Chondrocyte (in vitro differentiated cells): ENCODE results near the gene PAK5. TPM values are rescaled to one million over a fixed set of nuclear protein-coding genes. Genes with fewer than 3 reads are reported as not detected.
"Not testable (repeated sequence)": the region's sequence is repeated elsewhere in the genome, so short reads cannot be mapped to it uniquely, and the experiment has no call there.

Source experiments
- DNase-seq: peaks from one replicate; pipeline ENCODE4 v3.0.0; 2021; ENCODE audit warnings: mixed read lengths, low spot score
- H3K27ac Mint-ChIP-seq: one replicate; pipeline ENCODE4 v1.8.0; 2021; ENCODE audit warnings: mild to moderate bottlenecking, moderate library complexity, mixed read lengths; ENCODE audit not compliant: unreplicated experiment
- H3K27me3 Mint-ChIP-seq: 2 replicates; pipeline ENCODE4 v1.8.0; 2021; ENCODE audit warnings: low read depth, mixed read lengths
- H3K36me3 Mint-ChIP-seq: 2 replicates; pipeline ENCODE4 v1.8.0; 2021; ENCODE audit warnings: low read depth, mixed read lengths
- H3K4me1 Mint-ChIP-seq: 2 replicates; pipeline ENCODE4 v1.8.0; 2021; ENCODE audit warnings: low read depth, mild to moderate bottlenecking, mixed read lengths
- H3K4me3 Mint-ChIP-seq: one replicate; pipeline ENCODE4 v1.8.0; 2021; ENCODE audit warnings: mild to moderate bottlenecking, moderate library complexity, mixed read lengths; ENCODE audit not compliant: unreplicated experiment
- H3K9me3 Mint-ChIP-seq: 2 replicates; pipeline ENCODE4 v1.8.0; 2021; ENCODE audit warnings: low read depth, mixed read lengths
- total RNA-seq: library from RNA; stranded (reverse); gene quantifications from 3 replicates; pipeline ENCODE4 v1.2.1, GENCODE V29; 2021
- TF ChIP-seq, protein P1 (sequence below): fragments of 200-600 bp; sonication (generic); IDR thresholded peaks from 2 replicates; pipeline ENCODE4 v1.5.0; 2021; ENCODE audit warnings: antibody characterized with exemption, mild to moderate bottlenecking, moderate library complexity

Gene PAK5
- total RNA-seq, 1 donor from 2014 or later, result not detected

DNA sequence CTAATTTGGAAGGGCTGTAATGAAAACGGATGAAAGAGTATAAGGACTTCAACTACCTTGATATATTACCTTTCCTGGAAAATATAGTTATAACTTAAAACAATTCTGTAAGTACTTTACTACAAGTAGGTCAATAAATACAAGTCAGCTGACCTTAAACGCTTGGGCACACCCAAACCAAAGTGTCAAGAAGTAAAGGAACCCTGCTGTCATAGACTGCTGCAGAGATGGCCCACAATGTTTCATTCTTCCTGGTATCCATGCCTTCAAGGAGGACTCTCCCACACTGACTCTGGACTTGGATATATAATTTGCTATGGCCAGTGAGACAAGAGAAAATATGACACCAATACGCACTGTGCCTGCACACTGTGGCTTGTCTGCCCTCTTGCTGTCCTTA lies 192.5 kb downstream of the PAK5 start:
- no peak for DNase-seq
- Mint-ChIP-seq H3K27me3 (peaks cover 6% of the 10 kb centered on the region), H3K27ac (no peak overlapping the region), H3K4me3 (no peak overlapping the region), H3K36me3 (no peaks in the 10 kb centered on the region), H3K9me3 (peaks cover 3% of the 10 kb centered on the region), H3K4me1 (no peaks in the 10 kb centered on the region)
- TF ChIP-seq, protein P1, sequence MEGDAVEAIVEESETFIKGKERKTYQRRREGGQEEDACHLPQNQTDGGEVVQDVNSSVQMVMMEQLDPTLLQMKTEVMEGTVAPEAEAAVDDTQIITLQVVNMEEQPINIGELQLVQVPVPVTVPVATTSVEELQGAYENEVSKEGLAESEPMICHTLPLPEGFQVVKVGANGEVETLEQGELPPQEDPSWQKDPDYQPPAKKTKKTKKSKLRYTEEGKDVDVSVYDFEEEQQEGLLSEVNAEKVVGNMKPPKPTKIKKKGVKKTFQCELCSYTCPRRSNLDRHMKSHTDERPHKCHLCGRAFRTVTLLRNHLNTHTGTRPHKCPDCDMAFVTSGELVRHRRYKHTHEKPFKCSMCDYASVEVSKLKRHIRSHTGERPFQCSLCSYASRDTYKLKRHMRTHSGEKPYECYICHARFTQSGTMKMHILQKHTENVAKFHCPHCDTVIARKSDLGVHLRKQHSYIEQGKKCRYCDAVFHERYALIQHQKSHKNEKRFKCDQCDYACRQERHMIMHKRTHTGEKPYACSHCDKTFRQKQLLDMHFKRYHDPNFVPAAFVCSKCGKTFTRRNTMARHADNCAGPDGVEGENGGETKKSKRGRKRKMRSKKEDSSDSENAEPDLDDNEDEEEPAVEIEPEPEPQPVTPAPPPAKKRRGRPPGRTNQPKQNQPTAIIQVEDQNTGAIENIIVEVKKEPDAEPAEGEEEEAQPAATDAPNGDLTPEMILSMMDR, result no peak

DNA sequence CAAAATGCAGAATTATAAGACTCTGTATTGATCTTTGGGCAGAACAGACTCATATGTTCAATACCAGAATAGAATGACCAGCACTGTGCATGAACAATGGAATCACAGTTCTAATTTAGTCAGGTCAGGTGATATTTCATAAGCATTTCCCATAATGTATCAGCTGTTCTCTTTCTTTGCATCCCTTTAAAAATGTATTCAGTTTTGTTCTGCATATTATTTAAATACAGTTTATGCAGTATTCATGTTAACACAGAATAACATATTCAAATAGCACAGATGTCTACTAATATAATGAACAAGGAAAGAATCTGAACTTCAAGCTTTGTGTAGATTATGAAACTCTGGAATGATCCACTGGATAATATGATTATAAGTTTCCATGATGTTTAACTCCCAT lies 196.0 kb downstream of the PAK5 start:
- Mint-ChIP-seq H3K27ac (no peak overlapping the region), H3K9me3 (peaks cover 3% of the 10 kb centered on the region), H3K36me3 (no peaks in the 10 kb centered on the region), H3K27me3 (peaks cover 7% of the 10 kb centered on the region), H3K4me1 (no peaks in the 10 kb centered on the region), H3K4me3 (no peak overlapping the region)
- TF ChIP-seq, protein P1, result no peak
- DNase-seq, result no peak

GRCh38 chr20:9641499-9642000 lies 197.3 kb downstream of the PAK5 start:
- H3K36me3 Mint-ChIP-seq, H3K27me3 Mint-ChIP-seq, H3K4me1 Mint-ChIP-seq, DNase-seq, H3K9me3 Mint-ChIP-seq, H3K27ac Mint-ChIP-seq, H3K4me3 Mint-ChIP-seq: not testable (repeated sequence)

DNA sequence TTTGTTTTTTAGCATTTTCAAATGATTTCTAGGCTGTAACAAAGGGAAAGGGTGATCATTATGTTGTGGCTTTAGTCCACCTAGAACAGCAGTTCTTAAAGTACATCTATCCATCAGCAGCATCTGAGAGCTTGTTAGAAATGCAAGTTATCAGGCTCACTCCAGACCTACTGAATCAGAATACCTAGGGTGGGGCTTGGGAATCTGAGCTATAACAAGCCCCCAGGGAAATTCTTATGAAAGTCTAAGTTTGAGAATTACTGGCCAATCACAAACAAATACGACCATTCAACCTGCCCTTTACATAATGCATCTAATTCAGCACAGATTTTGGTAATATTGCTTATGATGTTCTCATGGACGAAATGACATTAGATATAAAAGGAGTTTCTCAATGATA lies 201.0 kb downstream of the PAK5 start:
- Mint-ChIP-seq H3K4me1 (no peaks in the 10 kb centered on the region), H3K27ac (no peak overlapping the region), H3K9me3 (no peaks in the 10 kb centered on the region), H3K4me3 (no peak overlapping the region), H3K27me3 (peaks cover 21% of the 10 kb centered on the region), H3K36me3 (no peaks in the 10 kb centered on the region)
- DNase-seq, result no peak
- TF ChIP-seq, protein P1, result no peak

GRCh38 chr20:9635750-9636149 lies 203.1 kb downstream of the PAK5 start:
- Mint-ChIP-seq H3K4me1 (no peaks in the 10 kb centered on the region), H3K9me3 (no peaks in the 10 kb centered on the region), H3K27me3 (peaks cover 28% of the 10 kb centered on the region), H3K27ac (no peak overlapping the region), H3K36me3 (no peaks in the 10 kb centered on the region), H3K4me3 (no peak overlapping the region)
- DNase-seq, result no peak
- TF ChIP-seq, protein P1, result no peak

DNA sequence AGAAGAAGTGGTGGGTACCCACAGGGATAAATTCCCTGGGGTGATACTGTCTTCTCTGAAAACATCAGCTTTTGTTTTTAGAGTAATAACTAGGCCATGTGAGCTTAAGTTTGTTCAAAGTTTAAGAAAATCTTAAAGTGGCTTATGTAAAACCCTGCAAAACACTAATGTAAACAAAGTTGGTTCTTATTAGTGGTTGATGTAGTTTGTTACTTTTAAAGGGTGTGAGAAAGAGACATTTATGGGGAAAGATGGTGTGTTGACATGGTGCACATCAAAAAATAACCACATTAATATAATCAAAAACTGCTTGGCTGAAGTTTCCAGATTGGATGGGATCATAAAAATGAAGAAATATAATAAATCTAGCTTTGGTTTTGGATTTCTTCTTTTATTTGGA lies 204.5 kb downstream of the PAK5 start:
- no peak for DNase-seq
- TF ChIP-seq, protein P1, result no peak
- H3K27ac Mint-ChIP-seq, result no peak overlapping the region
- no peaks in the 10 kb centered on the region for H3K36me3 Mint-ChIP-seq
- no peaks in the 10 kb centered on the region for H3K4me1 Mint-ChIP-seq
- H3K27me3 Mint-ChIP-seq, result peaks cover 33% of the 10 kb centered on the region
- no peaks in the 10 kb centered on the region for H3K9me3 Mint-ChIP-seq
- no peak overlapping the region for H3K4me3 Mint-ChIP-seq
